ENCODE measurements around the gene ENPEP.

ENPEP gene

GRCh38 chr4:110480031-110480549 lies 4.1 kb downstream of the ENPEP start:
- DNase-seq = peak; percentile 72
- Histone ChIP-seq H2BK5ac (ENCODE audit: low read depth, low read length, poor library complexity, severe bottlenecking) (no peak overlapping the region), H3K4ac (ENCODE audit: low read depth in 1 of 2, low read length in 2 of 2) (no peak overlapping the region), H3K23ac (ENCODE audit: low read length in 2 of 2) (no peak overlapping the region), H2AFZ (ENCODE audit: low read depth, low read length) (no peak overlapping the region), H3K18ac (ENCODE audit: low read depth in 1 of 2, low read length in 2 of 2) (no peak overlapping the region), H4K8ac (ENCODE audit: low read length) (no peak overlapping the region), H2BK120ac (ENCODE audit: low read depth, low read length) (no peak overlapping the region), H3K9ac (ENCODE audit: low read length) (peak overlapping the region; percentile 69), H3K9me3 (ENCODE audit: control insufficient read depth, low read length) (no peaks in the 10 kb centered on the region), H3K79me1 (replicated peaks; ENCODE audit: low read length, poor library complexity, severe bottlenecking) (no peaks in the 10 kb centered on the region), H2BK12ac (ENCODE audit: low read length in 2 of 2) (no peak overlapping the region), H3K27me3 (ENCODE audit: control insufficient read depth in 1 of 2, insufficient read depth in 1 of 2, low read length in 2 of 2) (peaks cover 0 to 3% of the 10 kb centered on the region in 2 experiments), H3K36me3 (ENCODE audit: control insufficient read depth in 1 of 2, insufficient read depth in 2 of 2, low read depth in 1 of 2, low read length in 2 of 2) (no peaks in the 10 kb centered on the region), H2AK5ac (ENCODE audit: low read length, severe bottlenecking) (no peak overlapping the region), H3K4me2 (ENCODE audit: low read length, poor library complexity, severe bottlenecking) (no peak overlapping the region), H2BK15ac (ENCODE audit: low read depth, poor library complexity, severe bottlenecking) (no peak overlapping the region), H3K27ac (ENCODE audit: low read length, poor library complexity, severe bottlenecking) (no peak overlapping the region), H3K4me1 (ENCODE audit: control insufficient read depth, insufficient read depth, low read depth, low read length) (peaks cover 10% of the 10 kb centered on the region), H4K91ac (ENCODE audit: low read length) (no peak overlapping the region), H3K4me3 (ENCODE audit: insufficient read depth in 1 of 2, low read depth in 1 of 2, low read length in 2 of 2) (peak overlapping the region in 1 of 2 experiments; percentile 47), H3K14ac (ENCODE audit: low read length in 2 of 2) (no peak overlapping the region)
- WGBS = 70% methylated on average over 3 of the region's 8 CpGs

GRCh38 chr4:110480746-110481271 lies 4.9 kb downstream of the ENPEP start:
- Histone ChIP-seq H4K8ac (ENCODE audit: low read length) (no peak overlapping the region), H2AK5ac (ENCODE audit: low read length, severe bottlenecking) (no peak overlapping the region), H3K9ac (ENCODE audit: low read length) (peak overlapping the region; percentile 69), H3K4me1 (ENCODE audit: control insufficient read depth, insufficient read depth, low read depth, low read length) (peaks cover 10% of the 10 kb centered on the region), H2BK12ac (ENCODE audit: low read length in 2 of 2) (no peak overlapping the region), H2BK5ac (ENCODE audit: low read depth, low read length, poor library complexity, severe bottlenecking) (no peak overlapping the region), H4K91ac (ENCODE audit: low read length) (no peak overlapping the region), H3K4me3 (ENCODE audit: insufficient read depth in 1 of 2, low read depth in 1 of 2, low read length in 2 of 2) (peak overlapping the region in 1 of 2 experiments; percentile 47), H3K14ac (ENCODE audit: low read length in 2 of 2) (no peak overlapping the region), H3K4me2 (ENCODE audit: low read length, poor library complexity, severe bottlenecking) (no peak overlapping the region), H2BK120ac (ENCODE audit: low read depth, low read length) (no peak overlapping the region), H3K27ac (ENCODE audit: low read length, poor library complexity, severe bottlenecking) (no peak overlapping the region), H3K23ac (ENCODE audit: low read length in 2 of 2) (no peak overlapping the region), H3K36me3 (ENCODE audit: control insufficient read depth in 1 of 2, insufficient read depth in 2 of 2, low read depth in 1 of 2, low read length in 2 of 2) (no peaks in the 10 kb centered on the region), H3K4ac (ENCODE audit: low read depth in 1 of 2, low read length in 2 of 2) (no peak overlapping the region), H2BK15ac (ENCODE audit: low read depth, poor library complexity, severe bottlenecking) (no peak overlapping the region), H2AFZ (ENCODE audit: low read depth, low read length) (no peak overlapping the region), H3K18ac (ENCODE audit: low read depth in 1 of 2, low read length in 2 of 2) (no peak overlapping the region), H3K27me3 (ENCODE audit: control insufficient read depth in 1 of 2, insufficient read depth in 1 of 2, low read length in 2 of 2) (peaks cover 0 to 3% of the 10 kb centered on the region in 2 experiments), H3K9me3 (ENCODE audit: control insufficient read depth, low read length) (no peaks in the 10 kb centered on the region), H3K79me1 (replicated peaks; ENCODE audit: low read length, poor library complexity, severe bottlenecking) (no peaks in the 10 kb centered on the region)
- DNase-seq = no peak
- WGBS = 77% methylated on average over 6 of the region's 6 CpGs

GRCh38 chr4:110483516-110483915 lies 7.6 kb downstream of the ENPEP start:
- no peak overlapping the region for H3K14ac ChIP-seq (ENCODE audit: low read length in 2 of 2)
- no peak overlapping the region for H3K23ac ChIP-seq (ENCODE audit: low read length in 2 of 2)
- H3K79me1 ChIP-seq (replicated peaks; ENCODE audit: low read length, poor library complexity, severe bottlenecking) = no peaks in the 10 kb centered on the region
- no peak overlapping the region for H3K4ac ChIP-seq (ENCODE audit: low read depth in 1 of 2, low read length in 2 of 2)
- H2BK15ac ChIP-seq (ENCODE audit: low read depth, poor library complexity, severe bottlenecking) = no peak overlapping the region
- H2BK5ac ChIP-seq (ENCODE audit: low read depth, low read length, poor library complexity, severe bottlenecking) = no peak overlapping the region
- 96% methylated on average over 5 of the region's 5 CpGs for WGBS
- peaks cover 1% of the 10 kb centered on the region for H3K4me1 ChIP-seq (ENCODE audit: control insufficient read depth, insufficient read depth, low read depth, low read length)
- DNase-seq = no peak
- no peaks in the 10 kb centered on the region for H3K27me3 ChIP-seq (ENCODE audit: control insufficient read depth in 1 of 2, insufficient read depth in 1 of 2, low read length in 2 of 2)
- no peak overlapping the region for H4K91ac ChIP-seq (ENCODE audit: low read length)
- H3K4me3 ChIP-seq (ENCODE audit: insufficient read depth in 1 of 2, low read depth in 1 of 2, low read length in 2 of 2) = no peak overlapping the region
- no peak overlapping the region for H2AK5ac ChIP-seq (ENCODE audit: low read length, severe bottlenecking)
- H3K4me2 ChIP-seq (ENCODE audit: low read length, poor library complexity, severe bottlenecking) = no peak overlapping the region
- H2BK120ac ChIP-seq (ENCODE audit: low read depth, low read length) = no peak overlapping the region
- no peak overlapping the region for H2BK12ac ChIP-seq (ENCODE audit: low read length in 2 of 2)
- H3K27ac ChIP-seq (ENCODE audit: low read length, poor library complexity, severe bottlenecking) = no peak overlapping the region
- no peak overlapping the region for H4K8ac ChIP-seq (ENCODE audit: low read length)
- H3K36me3 ChIP-seq (ENCODE audit: control insufficient read depth in 1 of 2, insufficient read depth in 2 of 2, low read depth in 1 of 2, low read length in 2 of 2) = no peaks in the 10 kb centered on the region
- H3K18ac ChIP-seq (ENCODE audit: low read depth in 1 of 2, low read length in 2 of 2) = no peak overlapping the region
- H2AFZ ChIP-seq (ENCODE audit: low read depth, low read length) = no peak overlapping the region
- no peak overlapping the region for H3K9ac ChIP-seq (ENCODE audit: low read length)
- no peaks in the 10 kb centered on the region for H3K9me3 ChIP-seq (ENCODE audit: control insufficient read depth, low read length)

GRCh38 chr4:110484029-110484428 lies 8.1 kb downstream of the ENPEP start:
- Histone ChIP-seq H3K27me3 (ENCODE audit: control insufficient read depth in 1 of 2, insufficient read depth in 1 of 2, low read length in 2 of 2) (no peaks in the 10 kb centered on the region), H2AFZ (ENCODE audit: low read depth, low read length) (no peak overlapping the region), H2AK5ac (ENCODE audit: low read length, severe bottlenecking) (no peak overlapping the region), H3K4me1 (ENCODE audit: control insufficient read depth, insufficient read depth, low read depth, low read length) (peaks cover 1% of the 10 kb centered on the region), H3K4me3 (ENCODE audit: insufficient read depth in 1 of 2, low read depth in 1 of 2, low read length in 2 of 2) (no peak overlapping the region), H3K4me2 (ENCODE audit: low read length, poor library complexity, severe bottlenecking) (no peak overlapping the region), H3K36me3 (ENCODE audit: control insufficient read depth in 1 of 2, insufficient read depth in 2 of 2, low read depth in 1 of 2, low read length in 2 of 2) (no peaks in the 10 kb centered on the region), H3K27ac (ENCODE audit: low read length, poor library complexity, severe bottlenecking) (no peak overlapping the region), H4K8ac (ENCODE audit: low read length) (no peak overlapping the region), H3K23ac (ENCODE audit: low read length in 2 of 2) (no peak overlapping the region), H3K4ac (ENCODE audit: low read depth in 1 of 2, low read length in 2 of 2) (no peak overlapping the region), H2BK15ac (ENCODE audit: low read depth, poor library complexity, severe bottlenecking) (no peak overlapping the region), H2BK5ac (ENCODE audit: low read depth, low read length, poor library complexity, severe bottlenecking) (no peak overlapping the region), H4K91ac (ENCODE audit: low read length) (no peak overlapping the region), H2BK120ac (ENCODE audit: low read depth, low read length) (no peak overlapping the region), H3K9me3 (ENCODE audit: control insufficient read depth, low read length) (no peaks in the 10 kb centered on the region), H3K9ac (ENCODE audit: low read length) (no peak overlapping the region), H3K14ac (ENCODE audit: low read length in 2 of 2) (no peak overlapping the region), H3K18ac (ENCODE audit: low read depth in 1 of 2, low read length in 2 of 2) (no peak overlapping the region), H2BK12ac (ENCODE audit: low read length in 2 of 2) (no peak overlapping the region), H3K79me1 (replicated peaks; ENCODE audit: low read length, poor library complexity, severe bottlenecking) (no peaks in the 10 kb centered on the region)
- no peak for DNase-seq
- 100% methylated on average over 1 of the region's 2 CpGs for WGBS

Measured in mesenchymal stem cell (in vitro differentiated cells and primary cell).